Stimulated activated naive B cell treated with anti-CD40 and anti-IgM and Interleukin-4, amounts not matched to agents 10 μg/mL and 1 μg/mL and 100 μg/mL, for 72 hours (primary cell): ENCODE data around the gene RAB5B.
"Not testable (repeated sequence)": the region's sequence is repeated elsewhere in the genome, so short reads cannot be mapped to it uniquely, and the experiment has no call there.

ENCODE experiments used
- ATAC-seq, 2 donors: fragments of 150-1000 bp; cut with Tn5 transposase; replicated peaks; 2 replicates each; pipeline ENCODE4 v1.10.0; 2021; ENCODE audit warnings: moderate library complexity in 1 of 2
- DNase-seq: peaks from one replicate; pipeline ENCODE4 v3.0.0; 2021
- H3K27ac Mint-ChIP-seq: one replicate; pipeline ENCODE4 v1.8.0; 2022; ENCODE audit warnings: mild to moderate bottlenecking, mixed read lengths
- H3K27me3 Mint-ChIP-seq, 2 donors: one replicate each; pipeline ENCODE4 v1.8.0; 2022; ENCODE audit warnings: mixed read lengths in 2 of 2
- H3K36me3 Mint-ChIP-seq, 2 donors: one replicate each; pipeline ENCODE4 v1.8.0; 2022; ENCODE audit warnings: mixed read lengths in 2 of 2, mild to moderate bottlenecking in 1 of 2
- H3K4me1 Mint-ChIP-seq, 2 donors: one replicate each; pipeline ENCODE4 v1.8.0; 2022; ENCODE audit warnings: mixed read lengths in 2 of 2, mild to moderate bottlenecking in 1 of 2
- H3K4me3 Mint-ChIP-seq, 2 donors: one replicate each; pipeline ENCODE4 v1.8.0; 2022; ENCODE audit warnings: mild to moderate bottlenecking in 2 of 2, mixed read lengths in 2 of 2, moderate library complexity in 1 of 2
- H3K9me3 Mint-ChIP-seq, 2 donors: one replicate each; pipeline ENCODE4 v1.8.0; 2022; ENCODE audit warnings: mixed read lengths in 2 of 2, mild to moderate bottlenecking in 1 of 2

Gene RAB5B

GRCh38 chr12:55983232-55983842 lies 9.5 kb downstream of the RAB5B start:
- H3K36me3 Mint-ChIP-seq = peaks cover 28 to 44% of the 10 kb centered on the region in 2 donors
- H3K4me1 Mint-ChIP-seq = peaks cover 23 to 38% of the 10 kb centered on the region in 2 donors
- peak; percentile 69 to 72 for ATAC-seq
- peak overlapping the region; percentile 86 for H3K27ac Mint-ChIP-seq
- H3K27me3 Mint-ChIP-seq = no peaks in the 10 kb centered on the region
- no peak for DNase-seq
- H3K4me3 Mint-ChIP-seq = no peak overlapping the region
- H3K9me3 Mint-ChIP-seq = no peaks in the 10 kb centered on the region

GRCh38 chr12:55984861-55985260 lies 11.0 kb downstream of the RAB5B start:
- Mint-ChIP-seq H3K9me3 (no peaks in the 10 kb centered on the region), H3K4me3 (no peak overlapping the region), H3K27me3 (no peaks in the 10 kb centered on the region), H3K4me1 (peaks cover 20 to 36% of the 10 kb centered on the region in 2 donors), H3K36me3 (peaks cover 31 to 47% of the 10 kb centered on the region in 2 donors), H3K27ac (no peak overlapping the region)
- ATAC-seq (no peak), DNase-seq (no peak)

GRCh38 chr12:55985341-55985740 lies 11.5 kb downstream of the RAB5B start:
- H3K27ac Mint-ChIP-seq = no peak overlapping the region
- H3K9me3 Mint-ChIP-seq = no peaks in the 10 kb centered on the region
- DNase-seq (no peak), ATAC-seq (no peak)
- no peak overlapping the region for H3K4me3 Mint-ChIP-seq
- peaks cover 31 to 45% of the 10 kb centered on the region in 2 donors for H3K36me3 Mint-ChIP-seq
- no peaks in the 10 kb centered on the region for H3K27me3 Mint-ChIP-seq
- peaks cover 18 to 31% of the 10 kb centered on the region in 2 donors for H3K4me1 Mint-ChIP-seq

GRCh38 chr12:55985976-55986375 lies 12.1 kb downstream of the RAB5B start:
- H3K4me3 Mint-ChIP-seq, H3K27me3 Mint-ChIP-seq, ATAC-seq, H3K9me3 Mint-ChIP-seq, DNase-seq, H3K27ac Mint-ChIP-seq: not testable (repeated sequence)
- peaks cover 18 to 25% of the 10 kb centered on the region in 2 donors for H3K4me1 Mint-ChIP-seq
- peaks cover 31 to 46% of the 10 kb centered on the region in 2 donors for H3K36me3 Mint-ChIP-seq

- H3K4me1 Mint-ChIP-seq = peaks cover 2 to 4% of the 10 kb centered on the region in 2 donors
- H3K27ac Mint-ChIP-seq = no peak overlapping the region
- no peaks in the 10 kb centered on the region for H3K9me3 Mint-ChIP-seq
- no peak overlapping the region for H3K4me3 Mint-ChIP-seq
- no peaks in the 10 kb centered on the region for H3K27me3 Mint-ChIP-seq
- ATAC-seq = no peak
- no peak for DNase-seq
- H3K36me3 Mint-ChIP-seq = peaks cover 40 to 54% of the 10 kb centered on the region in 2 donors
Measured at GRCh38 chr12:55991110-55991509, 17.2 kb downstream of the RAB5B start.

- H3K27ac Mint-ChIP-seq = peak overlapping the region; percentile 25
- no peak for ATAC-seq
- no peak for DNase-seq
- H3K27me3 Mint-ChIP-seq = peaks cover 0 to 6% of the 10 kb centered on the region in 2 donors
- H3K4me3 Mint-ChIP-seq = no peak overlapping the region
- H3K4me1 Mint-ChIP-seq = peaks cover 12 to 19% of the 10 kb centered on the region in 2 donors
- H3K36me3 Mint-ChIP-seq = peaks cover 37 to 53% of the 10 kb centered on the region in 2 donors
- no peaks in the 10 kb centered on the region for H3K9me3 Mint-ChIP-seq
Measured at GRCh38 chr12:55993230-55993853, 19.5 kb downstream of the RAB5B start.

GRCh38 chr12:55995366-55995765 lies 21.5 kb downstream of the RAB5B start:
- ATAC-seq (no peak), DNase-seq (no peak)
- Mint-ChIP-seq H3K4me1 (peaks cover 12 to 19% of the 10 kb centered on the region in 2 donors), H3K4me3 (no peak overlapping the region), H3K36me3 (peaks cover 33 to 47% of the 10 kb centered on the region in 2 donors), H3K9me3 (no peaks in the 10 kb centered on the region), H3K27me3 (peaks cover 0 to 6% of the 10 kb centered on the region in 2 donors), H3K27ac (no peak overlapping the region)

- peak; percentile 23 for DNase-seq
- ATAC-seq = peak; percentile 20 to 29
- H3K27ac Mint-ChIP-seq = peak overlapping the region; percentile 71
- H3K27me3 Mint-ChIP-seq = peaks cover 0 to 6% of the 10 kb centered on the region in 2 donors
- no peaks in the 10 kb centered on the region for H3K9me3 Mint-ChIP-seq
- H3K4me1 Mint-ChIP-seq = peaks cover 12 to 19% of the 10 kb centered on the region in 2 donors
- H3K36me3 Mint-ChIP-seq = peaks cover 25 to 38% of the 10 kb centered on the region in 2 donors
- peak overlapping the region; percentile 99 for H3K4me3 Mint-ChIP-seq
Measured at GRCh38 chr12:55996201-55996714, 22.4 kb downstream of the RAB5B start.

GRCh38 chr12:55996715-55997534 lies 23.0 kb downstream of the RAB5B start, which contains the start of gene SUOX:
Gene SUOX, plus strand, starts transcription at chr12:55997276. Its CDS starts 4,946 bp downstream, at chr12:56002222.
- Mint-ChIP-seq H3K4me3 (peak within 1 kb of the TSS; percentile 99), H3K27ac (peak within 1 kb of the TSS; percentile 92), H3K4me1 (peaks cover 12 to 19% of the 10 kb centered on the region in 2 donors), H3K36me3 (peaks cover 24 to 32% of the 10 kb centered on the region in 2 donors), H3K27me3 (peaks cover 0 to 6% of the 10 kb centered on the region in 2 donors), H3K9me3 (no peaks in the 10 kb centered on the region)
- DNase-seq (peak; percentile 82), ATAC-seq (peak; percentile 99)

GRCh38 chr12:55997535-55997859 lies 23.6 kb downstream of the RAB5B start:
- H3K4me3 Mint-ChIP-seq = peak overlapping the region; percentile 99
- H3K9me3 Mint-ChIP-seq = no peaks in the 10 kb centered on the region
- H3K36me3 Mint-ChIP-seq = peaks cover 22 to 29% of the 10 kb centered on the region in 2 donors
- no peak for DNase-seq
- peaks cover 12 to 19% of the 10 kb centered on the region in 2 donors for H3K4me1 Mint-ChIP-seq
- H3K27ac Mint-ChIP-seq = peak overlapping the region; percentile 92
- peak; percentile 24 to 27 for ATAC-seq
- peaks cover 0 to 6% of the 10 kb centered on the region in 2 donors for H3K27me3 Mint-ChIP-seq

- Mint-ChIP-seq H3K4me1 (peaks cover 15 to 19% of the 10 kb centered on the region in 2 donors), H3K36me3 (peaks cover 21 to 22% of the 10 kb centered on the region in 2 donors)
- not testable (repeated sequence) for H3K9me3 Mint-ChIP-seq, DNase-seq, H3K27me3 Mint-ChIP-seq, H3K27ac Mint-ChIP-seq, ATAC-seq, H3K4me3 Mint-ChIP-seq
Measured at GRCh38 chr12:55999522-55999921, 25.6 kb downstream of the RAB5B start.

GRCh38 chr12:55999999-56000540 lies 26.2 kb downstream of the RAB5B start:
- peaks cover 16 to 19% of the 10 kb centered on the region in 2 donors for H3K4me1 Mint-ChIP-seq
- not testable (repeated sequence) for ATAC-seq, DNase-seq, H3K9me3 Mint-ChIP-seq, H3K27ac Mint-ChIP-seq, H3K4me3 Mint-ChIP-seq, H3K27me3 Mint-ChIP-seq
- peaks cover 23 to 26% of the 10 kb centered on the region in 2 donors for H3K36me3 Mint-ChIP-seq

GRCh38 chr12:56001487-56002100 lies 27.7 kb downstream of the RAB5B start:
- Mint-ChIP-seq H3K9me3 (no peaks in the 10 kb centered on the region), H3K4me3 (no peak overlapping the region), H3K27ac (no peak overlapping the region), H3K4me1 (peaks cover 13 to 18% of the 10 kb centered on the region in 2 donors), H3K36me3 (peaks cover 23 to 26% of the 10 kb centered on the region in 2 donors), H3K27me3 (peaks cover 0 to 6% of the 10 kb centered on the region in 2 donors)
- ATAC-seq (no peak), DNase-seq (no peak)
